ENCODE results near the gene GALNT16.

GALNT16 gene

DNA sequence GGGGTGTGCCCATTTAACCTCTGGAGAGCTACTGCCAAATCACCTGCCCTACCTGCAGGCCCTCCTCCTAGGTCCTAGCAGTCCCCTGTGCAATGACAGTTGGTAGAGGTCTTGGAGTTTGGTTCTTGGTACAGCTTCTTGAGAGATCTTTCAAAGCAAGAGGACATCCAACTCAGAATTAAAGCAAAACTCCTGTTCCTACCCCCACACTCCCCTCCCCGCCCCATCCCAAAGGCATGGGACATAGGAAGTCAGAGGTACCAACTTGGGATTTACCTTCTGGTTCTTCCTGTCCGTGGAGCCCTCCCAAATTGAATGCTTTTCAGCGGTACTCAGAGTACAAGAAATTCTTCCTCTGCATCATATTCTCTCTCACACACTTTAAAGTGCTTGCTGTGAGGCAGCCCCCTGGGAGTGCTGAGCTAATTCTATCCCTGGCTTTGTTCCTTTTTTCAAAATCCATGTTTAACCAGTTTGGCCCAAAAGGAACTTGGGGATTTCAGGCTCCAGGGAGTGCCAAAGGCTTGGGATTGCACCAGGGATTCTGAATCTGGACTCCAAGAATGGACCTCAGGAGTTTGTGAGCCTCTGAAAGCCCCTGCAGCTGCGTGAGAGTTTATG is 40.8 kb downstream of the GALNT16 start:
- H3K4me3 ChIP-seq: no peak overlapping the region
- in situ Hi-C loops (cut with MboI; ENCODE audit: low sequenced_read_pairs): no loop called here
- DNase-seq (ENCODE audit: low spot score in 2 of 2): no peak

DNA sequence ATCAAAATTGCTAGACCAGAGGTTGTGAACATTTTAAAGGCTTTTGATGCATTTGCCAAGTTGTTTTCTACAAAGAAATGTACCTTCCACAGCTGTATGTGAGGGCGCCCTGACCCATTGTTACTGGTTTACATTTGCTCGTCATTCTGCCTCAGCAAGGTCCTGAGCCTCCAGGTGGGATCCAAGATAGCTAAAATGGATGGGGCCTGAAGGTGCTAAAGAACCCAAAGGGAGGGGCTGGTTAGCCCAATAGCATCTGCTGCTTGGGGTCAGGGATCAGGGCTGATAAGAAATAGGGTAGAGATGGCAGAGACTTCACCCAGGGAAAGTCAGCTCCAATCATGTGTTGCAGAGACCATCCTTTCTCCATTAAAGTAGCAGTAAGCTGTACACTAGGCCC is 43.1 kb downstream of the GALNT16 start:
- H3K27me3 ChIP-seq (ENCODE audit: low read depth): peaks cover 31% of the 10 kb centered on the region
- no peaks in the 10 kb centered on the region for H3K4me1 ChIP-seq
- no peaks in the 10 kb centered on the region for H3K9me3 ChIP-seq
- H3K4me3 ChIP-seq: no peak overlapping the region
- H3K36me3 ChIP-seq (replicated peaks): no peaks in the 10 kb centered on the region
- in situ Hi-C loops (cut with MboI; ENCODE audit: low sequenced_read_pairs): no loop called here
- no peak for DNase-seq (ENCODE audit: low spot score in 2 of 2)

More for the DNA sequence above, 40.8 kb downstream of the GALNT16 start:
- Histone ChIP-seq H3K9me3 (no peaks in the 10 kb centered on the region), H3K27me3 (ENCODE audit: low read depth) (peaks cover 13% of the 10 kb centered on the region; the same call in 1 of the 2 replicates), H3K4me1 (no peaks in the 10 kb centered on the region), H3K36me3 (replicated peaks) (no peaks in the 10 kb centered on the region)

DNA sequence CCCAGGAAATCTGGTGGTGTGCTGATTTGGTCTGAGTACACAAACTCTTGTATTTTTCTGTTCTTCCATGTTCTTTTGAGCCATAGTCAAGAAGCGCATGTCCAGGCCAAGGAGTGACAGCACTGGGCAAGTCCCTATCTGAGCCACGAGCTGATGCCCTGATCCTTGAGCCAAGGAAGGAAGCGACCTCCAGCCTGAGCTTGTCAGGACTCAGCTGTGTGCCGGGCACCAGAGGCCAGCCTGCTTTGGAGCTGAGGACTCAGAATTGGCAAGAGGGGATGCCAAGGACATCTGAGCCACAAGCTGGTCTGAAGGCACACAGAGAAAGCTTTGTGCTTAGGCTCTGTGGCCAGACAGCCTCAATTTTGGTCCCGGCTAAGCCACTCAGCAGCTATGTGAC is 52.6 kb downstream of the GALNT16 start:
- Histone ChIP-seq H3K27me3 (ENCODE audit: low read depth) (peaks cover 19% of the 10 kb centered on the region), H3K9me3 (no peaks in the 10 kb centered on the region), H3K36me3 (replicated peaks) (no peaks in the 10 kb centered on the region), H3K4me1 (no peaks in the 10 kb centered on the region), H3K4me3 (no peak overlapping the region)
- in situ Hi-C loops (cut with MboI; ENCODE audit: low sequenced_read_pairs): no loop called here
- no peak for DNase-seq (ENCODE audit: low spot score in 2 of 2)

DNA sequence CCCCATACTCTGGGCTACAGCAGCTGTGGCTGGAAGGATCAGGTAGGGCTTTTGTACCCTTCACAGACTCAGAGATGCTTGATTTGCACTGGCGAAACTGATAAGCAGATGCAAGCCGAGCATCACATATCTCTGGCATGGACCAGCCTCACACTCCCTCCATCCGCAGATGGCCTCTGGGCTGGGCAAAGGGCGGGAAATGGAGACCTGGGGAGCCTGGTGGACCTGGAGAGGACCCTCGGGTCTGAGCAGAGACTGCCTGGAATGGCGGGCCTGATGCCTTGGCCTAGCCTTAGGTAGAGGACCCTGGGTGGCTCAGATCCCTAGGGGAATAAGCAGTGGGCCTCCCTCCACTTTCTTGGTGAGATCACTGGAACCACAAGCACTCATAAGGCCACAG is 53.2 kb downstream of the GALNT16 start:
- no peak for DNase-seq (ENCODE audit: low spot score in 2 of 2)
- in situ Hi-C loops (cut with MboI; ENCODE audit: low sequenced_read_pairs): no loop called here

DNA sequence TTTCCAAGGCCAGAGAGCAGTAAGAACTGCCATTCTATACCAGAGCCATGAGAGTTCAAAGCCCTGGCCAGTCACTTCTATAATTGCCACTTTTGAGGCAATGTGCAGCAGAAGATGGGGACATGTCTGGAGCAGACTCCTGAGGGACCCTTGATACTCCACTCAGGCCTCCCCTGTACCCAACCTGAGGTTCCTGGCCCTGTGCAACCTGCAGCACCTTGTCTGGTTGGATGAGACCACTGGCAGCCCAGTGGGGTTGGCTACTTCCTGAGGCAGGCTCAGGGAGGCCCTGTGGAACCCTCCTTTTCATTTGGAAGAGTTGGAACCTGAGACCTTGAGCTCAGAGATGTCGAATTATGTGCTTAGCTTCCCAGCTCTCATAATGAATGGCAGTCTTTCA is 54.4 kb downstream of the GALNT16 start:
- H3K36me3 ChIP-seq (replicated peaks): no peaks in the 10 kb centered on the region
- in situ Hi-C loops (cut with MboI; ENCODE audit: low sequenced_read_pairs): no loop called here
- no peak overlapping the region for H3K4me3 ChIP-seq
- H3K4me1 ChIP-seq: no peaks in the 10 kb centered on the region
- peaks cover 9% of the 10 kb centered on the region for H3K27me3 ChIP-seq (ENCODE audit: low read depth)
- H3K9me3 ChIP-seq: no peaks in the 10 kb centered on the region
- no peak for DNase-seq (ENCODE audit: low spot score in 2 of 2)

More for the DNA sequence above, 53.2 kb downstream of the GALNT16 start:
- Histone ChIP-seq H3K4me1 (no peaks in the 10 kb centered on the region), H3K36me3 (replicated peaks) (no peaks in the 10 kb centered on the region), H3K27me3 (ENCODE audit: low read depth) (peaks cover 14% of the 10 kb centered on the region), H3K9me3 (no peaks in the 10 kb centered on the region), H3K4me3 (no peak overlapping the region)

DNA sequence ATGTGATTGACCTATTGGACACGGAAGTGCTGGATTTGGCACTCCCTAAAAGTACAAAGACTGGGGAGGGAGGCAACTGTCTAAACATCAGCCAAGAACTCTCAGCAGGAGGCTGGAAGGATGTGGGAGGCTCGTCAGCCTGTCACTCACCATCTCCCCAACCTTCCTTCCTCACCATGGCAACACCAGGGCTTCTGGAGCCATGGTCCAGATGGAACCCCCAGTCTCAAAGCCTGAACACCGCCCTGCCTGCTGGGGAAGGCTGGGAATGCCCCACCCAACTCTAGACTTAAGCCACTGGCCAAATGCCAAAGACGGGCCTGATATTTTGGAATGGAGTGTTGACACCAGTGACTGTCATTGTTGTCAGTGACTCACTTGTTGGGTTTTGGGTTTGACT is 55.3 kb downstream of the GALNT16 start:
- no peaks in the 10 kb centered on the region for H3K4me1 ChIP-seq
- no peaks in the 10 kb centered on the region for H3K9me3 ChIP-seq
- DNase-seq (ENCODE audit: low spot score in 2 of 2): no peak
- H3K4me3 ChIP-seq: no peak overlapping the region
- in situ Hi-C loops (cut with MboI; ENCODE audit: low sequenced_read_pairs): no loop called here
- H3K36me3 ChIP-seq (replicated peaks): no peaks in the 10 kb centered on the region
- peaks cover 1% of the 10 kb centered on the region; the same call in 1 of the 2 replicates for H3K27me3 ChIP-seq (ENCODE audit: low read depth)

DNA sequence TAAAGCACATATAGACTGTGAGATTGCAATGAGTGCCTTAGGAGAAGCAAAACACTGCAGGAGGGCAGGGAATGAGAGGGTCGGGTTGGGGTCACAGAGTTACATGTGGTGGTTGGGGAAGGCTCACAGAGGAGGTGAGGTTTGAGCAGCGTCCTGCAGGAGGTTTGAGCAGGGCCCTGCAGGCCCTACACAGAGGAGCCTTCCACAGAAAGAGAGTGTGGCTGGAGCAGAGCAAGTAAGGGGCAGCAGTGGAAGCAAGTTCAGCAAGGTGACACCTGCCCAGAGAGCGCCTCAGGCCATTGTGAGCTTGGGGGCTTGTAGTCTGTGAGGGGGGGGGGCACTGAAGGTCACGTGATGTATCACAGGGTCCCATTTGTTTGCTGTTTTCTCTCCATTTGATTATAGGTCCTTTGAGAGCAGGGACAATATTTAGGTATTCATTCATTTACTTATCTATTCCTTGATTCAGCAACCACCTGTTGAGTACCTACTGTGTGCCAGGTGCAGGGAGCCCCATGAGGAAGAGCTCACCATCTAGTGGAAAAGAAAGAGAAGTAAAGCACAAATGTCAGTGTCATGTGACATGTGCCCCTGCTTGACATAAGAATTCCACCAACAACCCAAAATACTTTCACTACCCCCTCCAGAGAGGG is 56.6 kb downstream of the GALNT16 start:
- Histone ChIP-seq H3K27me3 (ENCODE audit: low read depth) (no peaks in the 10 kb centered on the region), H3K4me3 (no peak overlapping the region), H3K4me1 (no peaks in the 10 kb centered on the region), H3K36me3 (replicated peaks) (no peaks in the 10 kb centered on the region), H3K9me3 (no peaks in the 10 kb centered on the region)
- no peak for DNase-seq (ENCODE audit: low spot score in 2 of 2)
- in situ Hi-C loops (cut with MboI; ENCODE audit: low sequenced_read_pairs): no loop called here

DNA sequence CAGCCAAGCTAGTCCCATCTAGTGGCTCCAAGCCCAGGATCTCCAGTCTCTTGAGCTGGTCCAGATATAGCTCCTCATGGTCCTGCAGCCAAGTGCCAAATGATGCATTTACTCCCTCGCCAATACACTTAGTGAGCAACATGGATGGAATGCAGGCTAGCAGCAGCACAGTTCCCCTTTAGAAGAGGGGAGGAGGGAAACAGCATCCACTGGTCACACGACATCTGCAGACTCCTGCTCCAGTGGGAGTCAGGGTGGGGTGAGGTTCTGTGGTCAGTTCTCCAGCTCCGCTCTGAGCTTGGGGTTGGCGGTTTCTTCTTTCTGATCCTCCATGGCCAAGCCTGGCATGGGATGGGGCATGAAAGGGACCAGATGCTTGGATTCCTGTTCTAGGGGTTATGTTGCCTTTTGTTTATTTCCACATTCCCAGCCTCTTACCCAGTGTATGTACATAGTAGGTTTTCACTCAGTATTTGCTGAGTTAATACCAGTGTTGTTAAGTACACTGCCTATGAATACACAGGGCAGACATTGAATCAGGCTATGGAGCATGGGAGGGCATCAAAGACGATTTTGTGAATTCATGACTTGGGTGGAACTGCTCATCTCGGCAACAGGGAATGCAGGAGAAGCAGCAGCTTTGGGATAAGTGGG is 57.3 kb downstream of the GALNT16 start:
- Histone ChIP-seq H3K4me1 (no peaks in the 10 kb centered on the region), H3K4me3 (no peak overlapping the region), H3K9me3 (no peaks in the 10 kb centered on the region), H3K27me3 (ENCODE audit: low read depth) (no peaks in the 10 kb centered on the region), H3K36me3 (replicated peaks) (no peaks in the 10 kb centered on the region)
- in situ Hi-C loops (cut with MboI; ENCODE audit: low sequenced_read_pairs): no loop called here
- DNase-seq (ENCODE audit: low spot score in 2 of 2): no peak

DNA sequence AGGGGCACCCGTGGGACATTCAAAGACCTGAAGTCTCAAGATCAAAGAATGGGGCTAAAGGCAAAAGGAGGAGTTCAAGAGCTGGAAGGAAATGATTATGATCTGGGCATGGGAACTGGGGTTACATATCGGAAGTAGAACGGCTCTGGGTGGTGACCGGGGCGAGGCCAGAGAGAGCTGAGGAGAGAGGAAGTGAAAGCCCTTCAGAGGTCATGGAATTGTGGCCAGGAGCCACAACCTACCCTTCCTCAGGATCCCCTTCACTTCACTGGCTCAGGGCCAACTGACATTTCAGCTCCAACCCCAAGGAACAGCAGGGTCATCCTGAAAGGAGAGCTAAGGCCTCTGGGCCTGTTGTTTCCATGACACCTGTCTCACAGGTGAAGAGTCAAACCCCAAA is 57.8 kb downstream of the GALNT16 start:
- H3K4me3 ChIP-seq: no peak overlapping the region
- no peaks in the 10 kb centered on the region for H3K27me3 ChIP-seq (ENCODE audit: low read depth)
- no peaks in the 10 kb centered on the region for H3K9me3 ChIP-seq
- in situ Hi-C loops (cut with MboI; ENCODE audit: low sequenced_read_pairs): no loop called here
- DNase-seq (ENCODE audit: low spot score in 2 of 2): no peak
- no peaks in the 10 kb centered on the region for H3K4me1 ChIP-seq
- H3K36me3 ChIP-seq (replicated peaks): no peaks in the 10 kb centered on the region

DNA sequence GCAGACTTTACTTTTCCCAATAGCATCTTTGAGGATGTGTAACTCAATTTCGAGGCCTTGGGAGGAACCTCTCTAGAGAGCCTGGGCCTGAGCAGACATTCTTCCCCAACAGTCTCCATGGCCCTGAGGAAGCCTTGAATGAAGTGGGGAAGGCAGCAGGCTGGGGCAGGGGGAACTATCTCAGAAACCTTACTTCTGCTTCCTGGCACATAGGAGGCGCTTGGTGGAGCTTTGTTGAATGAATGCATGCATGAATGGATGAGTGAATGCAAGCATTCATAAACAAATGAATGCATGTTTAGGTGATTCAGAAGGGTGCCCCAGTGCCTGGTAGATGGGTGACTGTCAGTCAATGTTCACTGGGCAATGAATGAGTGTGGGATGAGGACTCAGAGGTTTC is 58.3 kb downstream of the GALNT16 start:
- no peaks in the 10 kb centered on the region for H3K27me3 ChIP-seq (ENCODE audit: low read depth)
- no peaks in the 10 kb centered on the region for H3K4me1 ChIP-seq
- in situ Hi-C loops (cut with MboI; ENCODE audit: low sequenced_read_pairs): no loop called here
- no peaks in the 10 kb centered on the region for H3K36me3 ChIP-seq (replicated peaks)
- no peak for DNase-seq (ENCODE audit: low spot score in 2 of 2)
- H3K4me3 ChIP-seq: no peak overlapping the region
- no peaks in the 10 kb centered on the region for H3K9me3 ChIP-seq

DNA sequence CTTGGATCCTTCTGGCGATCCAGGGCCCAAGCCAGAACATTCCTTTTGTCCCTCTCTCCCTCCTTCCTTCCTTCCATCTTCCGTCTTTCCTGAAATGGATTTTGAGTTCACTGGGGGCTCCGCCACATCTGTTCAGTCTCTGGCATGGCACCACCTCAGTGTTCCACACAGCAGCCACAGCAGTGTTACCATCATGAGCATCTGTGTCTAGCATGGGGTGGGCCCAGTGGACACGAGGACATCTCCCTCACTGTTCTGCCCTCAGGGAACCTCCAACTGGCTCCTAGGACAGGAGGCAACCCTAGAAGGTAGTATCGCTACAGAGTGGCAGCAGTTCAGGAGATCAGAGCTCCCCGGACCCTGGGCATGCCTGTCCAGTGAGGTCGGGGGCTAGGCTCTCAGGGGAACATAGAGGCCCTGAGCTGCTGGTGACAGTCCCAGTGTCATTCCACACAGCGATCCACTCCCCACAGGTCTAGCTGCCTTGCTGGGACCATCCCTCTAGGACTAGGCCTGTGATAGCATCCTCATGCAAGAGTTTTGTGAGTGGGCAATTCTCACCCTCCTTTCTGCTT is 59.0 kb downstream of the GALNT16 start:
- in situ Hi-C loops (cut with MboI; ENCODE audit: low sequenced_read_pairs): no loop called here
- Histone ChIP-seq H3K4me1 (no peaks in the 10 kb centered on the region), H3K4me3 (no peak overlapping the region), H3K9me3 (no peaks in the 10 kb centered on the region), H3K36me3 (replicated peaks) (no peaks in the 10 kb centered on the region), H3K27me3 (ENCODE audit: low read depth) (no peaks in the 10 kb centered on the region)
- DNase-seq (ENCODE audit: low spot score in 2 of 2): no peak

DNA sequence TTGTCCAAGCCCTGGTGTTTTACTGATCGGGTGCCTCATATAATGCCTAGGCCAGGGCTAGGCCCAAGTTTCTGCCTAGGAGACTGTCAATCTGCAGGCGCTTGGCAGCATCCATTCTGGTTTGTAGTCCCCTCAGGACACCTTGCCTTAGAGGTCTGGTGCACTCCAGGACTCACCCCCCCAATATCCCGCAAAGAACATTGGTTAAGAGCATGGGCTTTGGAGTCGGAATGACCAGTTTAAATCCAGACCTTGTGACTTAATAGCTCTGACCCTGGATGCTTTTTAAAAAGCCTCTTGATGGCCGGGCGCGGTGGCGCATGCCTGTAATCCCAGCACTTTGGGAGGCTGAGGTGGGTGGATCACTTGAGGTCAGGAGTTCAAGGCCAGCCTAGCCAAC is 60.0 kb downstream of the GALNT16 start:
- no peaks in the 10 kb centered on the region for H3K27me3 ChIP-seq (ENCODE audit: low read depth)
- in situ Hi-C loops (cut with MboI; ENCODE audit: low sequenced_read_pairs): no loop called here

DNA sequence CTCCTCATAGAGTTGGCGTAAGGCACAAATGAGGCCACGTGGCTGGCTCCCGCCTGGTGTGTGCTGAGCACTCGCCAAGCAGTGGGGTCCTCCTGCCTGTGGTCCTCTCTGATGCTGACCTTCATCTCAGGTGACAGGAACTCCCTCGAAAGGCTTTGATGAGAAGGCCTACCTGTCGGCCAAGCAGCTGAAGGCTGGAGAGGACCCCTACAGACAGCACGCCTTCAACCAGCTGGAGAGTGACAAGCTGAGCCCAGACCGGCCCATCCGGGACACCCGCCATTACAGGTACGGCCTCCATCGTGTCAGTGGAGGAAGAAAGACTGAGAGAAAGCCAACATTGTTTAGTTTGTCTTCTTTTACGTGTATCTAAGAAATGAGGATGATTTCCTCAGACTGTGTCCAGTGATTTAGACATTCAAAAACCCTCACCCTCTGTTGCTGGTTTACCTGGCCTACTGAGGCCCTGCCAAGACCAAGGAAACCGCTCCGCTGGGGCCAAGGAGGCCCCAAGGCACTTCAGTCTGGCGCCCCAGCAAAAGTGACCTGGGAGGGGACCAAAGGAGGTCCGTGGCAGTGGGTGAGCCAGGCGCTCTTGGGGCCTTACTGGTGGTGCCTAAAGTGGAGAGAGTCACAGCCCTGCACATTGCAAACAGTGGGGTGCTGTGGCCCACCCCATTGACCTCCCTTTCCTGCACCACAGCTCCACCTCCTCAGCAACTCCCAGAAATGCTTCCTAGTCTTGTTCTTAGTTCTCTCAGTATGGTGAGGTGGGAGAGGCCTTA is 60.8 kb downstream of the GALNT16 start:
- Histone ChIP-seq H3K4me1 (no peaks in the 10 kb centered on the region), H3K27me3 (ENCODE audit: low read depth) (no peaks in the 10 kb centered on the region), H3K4me3 (no peak overlapping the region), H3K36me3 (replicated peaks) (no peaks in the 10 kb centered on the region), H3K9me3 (no peaks in the 10 kb centered on the region)
- no peak for DNase-seq (ENCODE audit: low spot score in 2 of 2)
- in situ Hi-C loops (cut with MboI; ENCODE audit: low sequenced_read_pairs): no loop called here

More for the DNA sequence above, 60.0 kb downstream of the GALNT16 start:
- Histone ChIP-seq H3K4me1 (no peaks in the 10 kb centered on the region), H3K36me3 (replicated peaks) (no peaks in the 10 kb centered on the region), H3K4me3 (no peak overlapping the region), H3K9me3 (no peaks in the 10 kb centered on the region)
- DNase-seq (ENCODE audit: low spot score in 2 of 2): no peak
